NCI-H748 (cell line): Measurements from ENCODE around the gene MRPL17.
A peak's percentile ranks its signal among the peaks of the same experiment; 100 is the strongest.

Experiments used
- DNase-seq: peaks from one replicate; lab custom pipeline; 2025; ENCODE audit not compliant: unreplicated experiment; lab: John Stamatoyannopoulos, UW

The MRPL17 gene

GRCh38 chr11:6655020-6655789 lies 27.9 kb downstream of the MRPL17 start:
- DNase-seq = peak; percentile 53

GRCh38 chr11:6654281-6655019 lies 28.7 kb downstream of the MRPL17 start:
- DNase-seq = no peak

- DNase-seq = no peak
These were observed 29.5 kb downstream of the MRPL17 start for GRCh38 chr11:6653656-6654055.

- DNase-seq = no peak
These were observed 30.0 kb downstream of the MRPL17 start for GRCh38 chr11:6653097-6653496.

GRCh38 chr11:6652182-6652581 lies 31.0 kb downstream of the MRPL17 start:
- no peak for DNase-seq

GRCh38 chr11:6650980-6651379 lies 32.2 kb downstream of the MRPL17 start:
- no peak for DNase-seq

- no peak for DNase-seq
These were observed 33.0 kb downstream of the MRPL17 start for GRCh38 chr11:6650104-6650503.

- no peak for DNase-seq
These were observed 34.6 kb downstream of the MRPL17 start for GRCh38 chr11:6648501-6648900.

- no peak for DNase-seq
These were observed 35.3 kb downstream of the MRPL17 start for GRCh38 chr11:6647836-6648235.

GRCh38 chr11:6646918-6647679 lies 36.0 kb downstream of the MRPL17 start:
- DNase-seq = no peak

GRCh38 chr11:6646576-6646917 lies 36.6 kb downstream of the MRPL17 start:
- no peak for DNase-seq

- no peak for DNase-seq
These were observed 37.1 kb downstream of the MRPL17 start for GRCh38 chr11:6646071-6646470.

- no peak for DNase-seq
These were observed 40.2 kb downstream of the MRPL17 start for GRCh38 chr11:6642957-6643356.

GRCh38 chr11:6640985-6641701 lies 42.0 kb downstream of the MRPL17 start:
- no peak for DNase-seq

- DNase-seq = no peak
These were observed 42.8 kb downstream of the MRPL17 start for GRCh38 chr11:6640036-6640984.

- no peak for DNase-seq
These were observed 44.7 kb downstream of the MRPL17 start for GRCh38 chr11:6638429-6638828.

GRCh38 chr11:6637871-6638270 lies 45.3 kb downstream of the MRPL17 start:
- no peak for DNase-seq

- DNase-seq = no peak
These were observed 46.7 kb downstream of the MRPL17 start for GRCh38 chr11:6636480-6636879.

- no peak for DNase-seq
These were observed 47.8 kb downstream of the MRPL17 start for GRCh38 chr11:6635082-6635932.
